ENCODE results near the gene CD59.
A peak's percentile ranks its signal among the peaks of the same experiment; 100 is the strongest.
"Not testable (repeated sequence)": the region's sequence is repeated elsewhere in the genome, so short reads cannot be mapped to it uniquely, and the experiment has no call there.

The CD59 gene

DNA sequence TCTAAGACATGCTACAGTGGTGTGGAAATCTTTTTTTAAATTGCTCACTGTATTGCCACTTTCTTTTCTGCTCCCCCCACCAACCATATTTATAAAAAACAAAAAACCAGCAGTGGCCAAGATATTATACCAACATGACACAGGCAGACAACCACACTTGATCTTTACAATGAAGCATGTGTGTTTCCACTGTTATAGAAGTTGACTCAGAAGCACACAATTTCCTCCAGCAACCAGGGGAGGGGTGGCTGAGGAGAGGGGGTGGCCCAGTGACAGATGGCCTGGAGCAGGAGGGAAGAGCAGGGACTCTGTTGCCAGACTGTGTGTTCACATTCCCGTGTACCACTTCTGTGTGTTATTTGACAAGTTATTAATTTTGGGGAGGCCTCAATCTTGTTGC, 14.8 kb downstream of the CD59 start:
- H3K27ac ChIP-seq, result peak overlapping the region in 18 of 21 experiments; percentile 17 to 93 (median 83)
- H3K4me3 ChIP-seq, result no peak overlapping the region

DNA sequence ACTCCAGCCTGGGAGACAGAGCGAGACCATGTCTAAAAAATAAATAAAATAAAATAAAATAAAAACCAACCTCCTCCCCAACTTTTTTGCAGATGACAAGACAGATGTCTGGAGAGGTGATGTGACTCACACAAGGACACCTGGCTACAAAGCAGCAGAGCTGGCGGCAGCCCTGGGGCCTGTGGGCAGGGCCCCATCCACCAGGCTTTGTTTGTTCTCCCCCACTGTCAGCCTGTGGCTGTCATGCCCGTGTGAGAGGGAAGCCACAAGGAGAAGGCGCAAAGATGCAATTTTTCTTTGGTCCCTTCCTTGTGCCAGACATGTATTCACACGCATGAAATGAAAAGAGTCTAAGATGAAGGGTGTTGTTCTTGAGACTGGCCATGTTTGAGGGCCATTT, 16.6 kb downstream of the CD59 start:
- Histone ChIP-seq H3K27ac (peak overlapping the region in 12 of 21 experiments; percentile 4 to 93 (median 40)), H3K4me3 (no peak overlapping the region)

- Histone ChIP-seq H3K4me3 (no peak overlapping the region), H3K27ac (peak overlapping the region in 3 of 21 experiments; percentile 8 to 93 (median 85))
These were observed 17.8 kb downstream of the CD59 start for GRCh38 chr11:33718440-33718839.

GRCh38 chr11:33716243-33716642, 20.0 kb downstream of the CD59 start:
- Histone ChIP-seq H3K4me3 (no peak overlapping the region), H3K27ac (peak overlapping the region in 14 of 21 experiments; percentile 7 to 74 (median 38))

DNA sequence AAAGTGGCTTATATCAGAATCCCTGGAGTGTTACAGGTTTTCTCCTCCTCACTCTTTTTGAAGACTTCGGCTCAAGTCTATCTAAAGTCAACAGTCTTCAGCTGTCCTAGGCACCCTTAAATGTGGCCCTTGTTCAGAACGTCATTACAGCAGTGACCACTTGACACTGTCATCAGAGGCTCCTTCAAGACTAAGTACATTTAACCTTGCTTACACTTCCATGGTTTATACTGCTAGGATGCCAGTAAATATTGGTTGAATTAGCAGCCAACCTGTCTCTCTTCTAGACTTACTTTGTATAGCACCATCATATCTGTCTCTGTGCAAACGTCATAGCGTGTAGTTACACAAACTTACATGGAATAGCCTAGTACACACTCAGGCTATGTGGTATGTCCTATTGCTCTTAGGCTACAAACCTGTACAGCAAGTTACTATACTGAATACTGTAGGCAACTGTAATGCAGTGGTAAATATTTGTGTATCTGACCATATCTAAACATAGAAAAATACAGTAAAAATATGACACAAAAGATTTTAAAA, 22.3 kb downstream of the CD59 start:
- peak overlapping the region in 3 of 21 experiments; percentile 14 to 26 (median 14) for H3K27ac ChIP-seq
- no peak overlapping the region for H3K4me3 ChIP-seq

- no peak overlapping the region for H3K4me3 ChIP-seq
- peak overlapping the region in 2 of 21 experiments; percentile 14 to 39 for H3K27ac ChIP-seq
These were observed 22.9 kb downstream of the CD59 start for GRCh38 chr11:33713151-33713855.

GRCh38 chr11:33712436-33712835, 23.8 kb downstream of the CD59 start:
- no peak overlapping the region for H3K27ac ChIP-seq
- no peak overlapping the region for H3K4me3 ChIP-seq

- H3K27ac ChIP-seq, result no peak overlapping the region
- no peak overlapping the region for H3K4me3 ChIP-seq
These were observed 26.8 kb downstream of the CD59 start for GRCh38 chr11:33709466-33709865.

DNA sequence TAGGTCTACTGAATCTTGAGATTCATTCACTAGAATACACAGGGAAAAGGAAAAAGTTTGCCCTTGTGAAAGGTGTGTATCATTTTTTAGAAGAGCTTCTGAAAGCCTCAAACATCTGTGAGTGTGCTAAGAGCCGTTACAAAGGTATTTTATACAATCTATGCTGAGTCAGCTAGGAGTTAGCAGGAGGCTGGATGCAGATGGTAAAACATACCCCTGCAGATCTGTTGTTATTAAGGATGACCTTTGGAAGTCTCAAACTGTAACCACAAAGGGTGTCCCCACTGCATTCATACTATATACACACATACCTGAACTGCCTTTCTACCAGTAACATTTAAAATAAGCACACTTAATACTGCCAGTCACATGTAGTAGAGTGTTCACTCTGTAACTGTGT, 27.2 kb downstream of the CD59 start:
- no peak overlapping the region for H3K27ac ChIP-seq
- H3K4me3 ChIP-seq, result no peak overlapping the region

DNA sequence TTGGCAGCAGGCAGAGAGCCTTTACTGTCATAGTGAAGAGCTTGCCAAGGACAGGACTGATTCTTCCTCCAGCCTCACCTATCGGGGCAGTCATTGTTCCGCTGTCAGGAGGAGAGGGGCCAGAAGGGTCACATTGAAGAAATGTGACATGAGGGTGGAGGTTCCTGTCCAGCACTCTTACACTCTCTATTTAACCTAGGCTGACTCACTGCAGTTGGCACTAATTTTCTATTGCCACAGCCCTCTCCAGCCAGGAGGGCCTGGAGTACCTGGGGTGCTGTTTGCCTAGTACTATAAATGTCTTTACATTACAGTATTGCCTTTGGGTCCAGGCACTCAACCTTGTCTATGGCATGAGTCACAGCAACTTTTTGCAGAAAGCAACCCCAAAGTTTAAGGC, 28.4 kb downstream of the CD59 start:
- H3K27ac ChIP-seq, result peak overlapping the region in 3 of 21 experiments; percentile 24 to 70 (median 66)

GRCh38 chr11:33706966-33707365, 29.3 kb downstream of the CD59 start:
- Histone ChIP-seq H3K27ac (peak overlapping the region in 10 of 21 experiments; percentile 6 to 70 (median 42)), H3K4me3 (no peak overlapping the region)

More for the DNA sequence above, 28.4 kb downstream of the CD59 start:
- not testable (repeated sequence) for H3K4me3 ChIP-seq

GRCh38 chr11:33706546-33706945, 29.7 kb downstream of the CD59 start:
- H3K27ac ChIP-seq, result peak overlapping the region in 10 of 21 experiments; percentile 6 to 70 (median 42)
- H3K4me3 ChIP-seq, result no peak overlapping the region

GRCh38 chr11:33704240-33705002, 31.8 kb downstream of the CD59 start:
- H3K27ac ChIP-seq, result peak overlapping the region in 16 of 21 experiments; percentile 0 to 89 (median 82)
- no peak overlapping the region for H3K4me3 ChIP-seq

DNA sequence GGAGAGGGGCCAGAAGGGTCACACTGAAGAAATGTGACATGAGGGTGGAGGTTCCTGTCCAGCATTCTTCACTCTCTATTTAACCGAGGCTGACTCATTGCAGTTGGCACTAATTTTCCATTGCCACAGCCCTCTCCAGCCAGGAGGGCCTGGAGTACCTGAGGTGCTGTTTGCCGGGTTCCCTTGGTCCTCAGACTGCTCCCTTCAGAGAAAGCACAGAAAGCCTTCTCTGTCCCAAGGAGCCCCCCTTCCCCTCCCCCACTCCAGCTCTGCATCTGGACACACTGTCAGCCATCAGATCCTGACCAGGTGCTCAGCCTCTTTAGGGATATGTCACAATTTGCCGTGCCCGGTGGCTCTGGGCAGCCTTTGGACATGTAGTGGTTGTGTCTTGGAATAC, 32.4 kb downstream of the CD59 start:
- no peak overlapping the region for H3K4me3 ChIP-seq
- peak overlapping the region in 16 of 21 experiments; percentile 0 to 89 (median 83) for H3K27ac ChIP-seq

GRCh38 chr11:33703234-33703633, 33.0 kb downstream of the CD59 start:
- H3K4me3 ChIP-seq, result no peak overlapping the region
- peak overlapping the region in 16 of 21 experiments; percentile 0 to 89 (median 83) for H3K27ac ChIP-seq

DNA sequence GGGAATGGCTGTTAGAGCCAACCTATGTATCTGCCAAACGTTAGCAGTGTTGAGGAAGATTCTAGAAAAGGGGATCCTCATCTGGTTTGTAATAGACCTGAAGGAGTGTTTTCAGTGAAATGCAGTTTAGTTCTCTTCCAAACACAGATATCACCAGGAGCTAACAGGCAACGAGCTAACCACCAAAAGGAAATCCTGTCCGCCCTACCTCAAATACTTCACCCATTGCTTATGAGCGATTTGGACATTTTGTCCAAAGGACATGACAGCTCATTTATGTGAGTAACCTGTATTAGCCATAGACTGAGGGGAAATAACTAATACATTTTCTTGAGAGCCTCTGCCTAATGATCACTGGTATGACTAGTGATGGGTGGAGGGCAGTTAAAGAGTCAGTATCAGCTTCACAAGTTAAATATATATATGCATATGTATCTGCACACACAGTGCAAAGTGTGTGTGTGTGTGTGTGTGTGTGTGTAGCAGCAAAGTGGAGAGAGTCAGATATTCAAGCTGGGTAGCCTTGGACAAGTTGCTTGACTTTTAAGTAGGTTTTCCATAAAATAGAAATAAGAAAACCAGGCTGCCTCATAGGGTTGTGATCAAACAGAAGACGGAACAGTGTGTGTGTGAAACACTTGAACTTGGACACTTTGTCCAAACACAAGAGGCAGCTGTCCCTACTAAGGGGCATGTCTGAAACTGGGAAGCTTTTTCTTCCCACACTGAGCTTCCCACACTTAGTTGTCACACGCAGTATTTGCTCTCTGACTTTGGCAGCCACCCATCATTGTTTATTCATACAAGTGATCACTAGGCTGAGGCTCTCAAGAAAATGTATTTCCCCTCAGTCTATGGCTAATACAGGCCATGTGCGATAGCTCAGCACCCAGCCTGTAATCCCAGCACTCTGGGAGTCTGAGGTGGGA, 34.7 kb downstream of the CD59 start:
- H3K4me3 ChIP-seq, result peak overlapping the region; percentile 32 to 57 (median 47)
- peak overlapping the region; percentile 4 to 93 (median 82) for H3K27ac ChIP-seq

GRCh38 chr11:33700502-33701271, 35.5 kb downstream of the CD59 start, which contains the start of gene C11orf91:
TSS of gene C11orf91 (minus strand) at chr11:33700826. CDS start at chr11:33700740, 86 bp downstream.
- Histone ChIP-seq H3K27ac (peak within 1 kb of the TSS; percentile 31 to 95 (median 84)), H3K4me3 (peak within 1 kb of the TSS; percentile 32 to 57 (median 47))

- Histone ChIP-seq H3K4me3 (peak overlapping the region; percentile 32 to 57 (median 47)), H3K27ac (peak overlapping the region; percentile 31 to 95 (median 84))
These were observed 36.1 kb downstream of the CD59 start for GRCh38 chr11:33700063-33700501.

Measured in skin epidermis (tissue), 12 donors.